K562 (cell line): ENCODE measurements around the gene NRARP.

Experiments used
- E2F1 ChIP-seq: sonication (generic); formaldehyde crosslinking; IDR thresholded peaks from 2 replicates; pipeline ENCODE4 v1.8.1; 2023; ENCODE audit warnings: mild to moderate bottlenecking, missing genetic modification reagents, moderate library complexity
- EGR1 ChIP-seq: fragments of 450-650 bp; conservative IDR thresholded peaks from 2 replicates; pipeline ENCODE4 v1.6.1; 2017; ENCODE audit warnings: mild to moderate bottlenecking
- GABPA ChIP-seq: fragments of 200-800 bp; sonication (Bioruptor generic); conservative IDR thresholded peaks from 2 replicates; pipeline ENCODE4 v1.6.1; 2016; ENCODE audit warnings: low read depth, missing genetic modification characterization, missing compliant biosample characterization
- NFXL1 ChIP-seq: fragments of 450-650 bp; formaldehyde crosslinking; IDR thresholded peaks from 2 replicates; pipeline ENCODE4 v1.4.0; 2021; ENCODE audit warnings: mild to moderate bottlenecking
- POLR2AphosphoS2 ChIP-seq: IDR thresholded peaks from 2 replicates; pipeline ENCODE4 v1.6.1; 2012; ENCODE audit warnings: low read length, improper control_type of control experiment
- RREB1 ChIP-seq: fragments of 250-450 bp; sonication (Bioruptor Pico); IDR thresholded peaks from 2 replicates; pipeline ENCODE4 v1.4.0; 2020

- TF ChIP-seq E2F1 (no peak), POLR2AphosphoS2 (no peak), NFXL1 (CRISPR knock-in tag) (no peak), EGR1 (no peak), RREB1 (no peak), GABPA (tag) (no peak)
These were observed 20.5 kb downstream of the NRARP start for GRCh38 chr9:137281345-137282116.
